ENCODE results near the gene CCDC87. TPM values are rescaled to one million over a fixed set of nuclear protein-coding genes. Genes with fewer than 3 reads are reported as not detected.
"Not testable (repeated sequence)": the region's sequence is repeated elsewhere in the genome, so short reads cannot be mapped to it uniquely, and the experiment has no call there.

CCDC87 gene
- total RNA-seq, 1 donor from 2014 or later, result 0.22 TPM

GRCh38 chr11:66591175-66591574, 1.7 kb downstream of the CCDC87 start:
- no peak for DNase-seq (ENCODE audit: low spot score)
- no peak overlapping the region for H3K27ac ChIP-seq
- Mint-ChIP-seq H3K4me1 (peaks cover 18% of the 10 kb centered on the region), H3K36me3 (peaks cover 8% of the 10 kb centered on the region), H3K9me3 (peaks cover 32% of the 10 kb centered on the region), H3K27me3 (ENCODE audit: insufficient read depth, low read depth) (peaks cover 12% of the 10 kb centered on the region), H3K4me3 (no peak overlapping the region), H3K27ac (no peak overlapping the region)
- no peak overlapping the region for H3K4me2 ChIP-seq
- H3K9me3 ChIP-seq (ENCODE audit: low read depth), result no peaks in the 10 kb centered on the region
- peaks cover 6% of the 10 kb centered on the region for H3K4me1 ChIP-seq
- no peaks in the 10 kb centered on the region for H3K27me3 ChIP-seq
- peaks cover 13% of the 10 kb centered on the region for H3K79me2 ChIP-seq (ENCODE audit: low read depth)
- H3K4me3 ChIP-seq, result no peak overlapping the region
- H3K36me3 ChIP-seq, result no peaks in the 10 kb centered on the region
- no peaks in the 10 kb centered on the region for H4K20me1 ChIP-seq (ENCODE audit: low read depth)
- H3F3A ChIP-seq (ENCODE audit: low read depth), result peaks cover 10% of the 10 kb centered on the region
- TF ChIP-seq EZH2phosphoT487 (IDR thresholded peaks at IDR 0.05), result no peak
- TF ChIP-seq EZH2 (IDR thresholded peaks at IDR 0.05), result no peak
- TF ChIP-seq CTCF (IDR thresholded peaks at IDR 0.05), result no peak
- no peak overlapping the region for H3K9ac ChIP-seq
- H2AFZ ChIP-seq (replicated peaks), result no peak overlapping the region

GRCh38 chr11:66589996-66590675, 2.7 kb downstream of the CCDC87 start:
- Histone ChIP-seq H2AFZ (replicated peaks) (no peak overlapping the region), H3K9ac (no peak overlapping the region), H3K36me3 (no peaks in the 10 kb centered on the region), H3K4me2 (no peak overlapping the region), H3K27me3 (no peaks in the 10 kb centered on the region), H3F3A (ENCODE audit: low read depth) (peaks cover 10% of the 10 kb centered on the region), H3K4me3 (no peak overlapping the region), H3K9me3 (ENCODE audit: low read depth) (no peaks in the 10 kb centered on the region), H4K20me1 (ENCODE audit: low read depth) (no peaks in the 10 kb centered on the region), H3K4me1 (peaks cover 6% of the 10 kb centered on the region), H3K27ac (no peak overlapping the region), H3K79me2 (ENCODE audit: low read depth) (peaks cover 13% of the 10 kb centered on the region)
- Mint-ChIP-seq H3K9me3 (peaks cover 40% of the 10 kb centered on the region), H3K36me3 (peaks cover 7% of the 10 kb centered on the region), H3K4me1 (peaks cover 16% of the 10 kb centered on the region), H3K4me3 (no peak overlapping the region), H3K27ac (no peak overlapping the region), H3K27me3 (ENCODE audit: insufficient read depth, low read depth) (peaks cover 12% of the 10 kb centered on the region)
- no peak for TF ChIP-seq EZH2 (IDR thresholded peaks at IDR 0.05)
- no peak for TF ChIP-seq CTCF (IDR thresholded peaks at IDR 0.05)
- no peak for TF ChIP-seq EZH2phosphoT487 (IDR thresholded peaks at IDR 0.05)
- no peak for DNase-seq (ENCODE audit: low spot score)

DNA sequence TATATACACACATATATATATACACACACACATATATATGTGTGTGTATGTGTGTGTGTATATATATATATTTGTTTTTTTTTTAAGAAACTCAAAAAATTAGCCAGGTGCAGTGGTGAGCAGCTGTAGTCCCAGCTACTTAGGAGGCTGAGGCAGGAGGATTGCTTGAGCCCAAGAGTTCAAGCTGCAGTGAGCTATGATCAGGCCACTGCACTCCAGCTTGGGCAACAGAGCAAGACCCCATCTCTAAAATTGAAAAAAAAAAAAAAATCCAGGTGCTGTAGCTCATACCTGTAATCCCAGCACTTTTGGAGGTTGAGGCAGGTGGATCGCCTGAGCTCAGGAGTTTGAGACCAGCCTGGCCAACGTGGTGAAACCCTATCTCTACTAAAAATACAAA, 3.5 kb downstream of the CCDC87 start:
- H3K9me3 ChIP-seq (ENCODE audit: low read depth); H3K4me3 Mint-ChIP-seq; H4K20me1 ChIP-seq (ENCODE audit: low read depth); H3K27ac ChIP-seq; H3K36me3 ChIP-seq; H3K4me2 ChIP-seq; H3F3A ChIP-seq (ENCODE audit: low read depth); H3K27me3 ChIP-seq; H3K9ac ChIP-seq; H3K4me3 ChIP-seq; H2AFZ ChIP-seq (replicated peaks); H3K36me3 Mint-ChIP-seq; DNase-seq (ENCODE audit: low spot score); H3K4me1 ChIP-seq; H3K27ac Mint-ChIP-seq: not testable (repeated sequence)
- H3K4me1 Mint-ChIP-seq, result peaks cover 11% of the 10 kb centered on the region
- peaks cover 43% of the 10 kb centered on the region for H3K9me3 Mint-ChIP-seq
- H3K27me3 Mint-ChIP-seq (ENCODE audit: insufficient read depth, low read depth), result peaks cover 12% of the 10 kb centered on the region
- H3K79me2 ChIP-seq (ENCODE audit: low read depth), result peaks cover 12% of the 10 kb centered on the region

DNA sequence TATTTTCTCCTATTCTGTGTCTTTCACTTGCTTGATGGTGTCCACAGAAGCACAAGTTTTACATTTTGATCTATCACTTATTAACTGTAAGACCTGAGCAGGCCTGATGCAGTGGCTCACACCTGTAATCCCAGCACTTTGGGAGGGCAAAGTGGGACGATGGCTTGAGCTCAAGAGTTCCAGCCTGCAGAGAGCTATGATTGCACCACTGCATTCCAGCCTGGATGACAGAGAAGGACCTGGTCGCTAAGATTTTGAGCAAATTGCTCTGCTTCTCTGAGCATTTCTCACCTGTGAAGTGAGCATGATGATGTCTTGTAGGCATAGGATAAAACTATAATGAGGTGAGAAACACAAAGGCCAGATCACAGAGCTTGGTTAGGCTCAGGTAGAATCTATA, 6.7 kb downstream of the CCDC87 start:
- Histone ChIP-seq H4K20me1 (ENCODE audit: low read depth) (no peaks in the 10 kb centered on the region), H3K27me3 (no peaks in the 10 kb centered on the region), H3K4me3 (no peak overlapping the region), H3K9ac (no peak overlapping the region), H3K79me2 (ENCODE audit: low read depth) (no peaks in the 10 kb centered on the region), H3K36me3 (no peaks in the 10 kb centered on the region), H3F3A (ENCODE audit: low read depth) (peaks cover 9% of the 10 kb centered on the region), H3K4me1 (peaks cover 11% of the 10 kb centered on the region), H3K9me3 (ENCODE audit: low read depth) (no peaks in the 10 kb centered on the region), H3K27ac (no peak overlapping the region), H3K4me2 (no peak overlapping the region), H2AFZ (replicated peaks) (no peak overlapping the region)
- Mint-ChIP-seq H3K27me3 (ENCODE audit: insufficient read depth, low read depth) (peaks cover 3% of the 10 kb centered on the region), H3K36me3 (no peaks in the 10 kb centered on the region), H3K4me3 (no peak overlapping the region), H3K9me3 (peaks cover 39% of the 10 kb centered on the region), H3K4me1 (no peaks in the 10 kb centered on the region), H3K27ac (no peak overlapping the region)
- TF ChIP-seq EZH2phosphoT487 (IDR thresholded peaks at IDR 0.05) (no peak), CTCF (IDR thresholded peaks at IDR 0.05) (no peak), EZH2 (IDR thresholded peaks at IDR 0.05) (no peak)
- no peak for DNase-seq (ENCODE audit: low spot score)

GRCh38 chr11:66585447-66585846, 7.4 kb downstream of the CCDC87 start:
- H3K36me3 ChIP-seq; DNase-seq (ENCODE audit: low spot score); H3K27ac ChIP-seq; H3K4me2 ChIP-seq; H4K20me1 ChIP-seq (ENCODE audit: low read depth); H3K4me3 Mint-ChIP-seq; H3K79me2 ChIP-seq (ENCODE audit: low read depth); H3K9me3 ChIP-seq (ENCODE audit: low read depth); H3F3A ChIP-seq (ENCODE audit: low read depth); H3K9ac ChIP-seq; H3K4me1 Mint-ChIP-seq; H3K27ac Mint-ChIP-seq; H3K27me3 ChIP-seq; H3K27me3 Mint-ChIP-seq (ENCODE audit: insufficient read depth, low read depth); H3K36me3 Mint-ChIP-seq; H3K4me3 ChIP-seq; H2AFZ ChIP-seq (replicated peaks): not testable (repeated sequence)
- H3K9me3 Mint-ChIP-seq, result peaks cover 34% of the 10 kb centered on the region
- peaks cover 11% of the 10 kb centered on the region for H3K4me1 ChIP-seq
